ENCODE data around the gene JPH2.

Gene JPH2

DNA sequence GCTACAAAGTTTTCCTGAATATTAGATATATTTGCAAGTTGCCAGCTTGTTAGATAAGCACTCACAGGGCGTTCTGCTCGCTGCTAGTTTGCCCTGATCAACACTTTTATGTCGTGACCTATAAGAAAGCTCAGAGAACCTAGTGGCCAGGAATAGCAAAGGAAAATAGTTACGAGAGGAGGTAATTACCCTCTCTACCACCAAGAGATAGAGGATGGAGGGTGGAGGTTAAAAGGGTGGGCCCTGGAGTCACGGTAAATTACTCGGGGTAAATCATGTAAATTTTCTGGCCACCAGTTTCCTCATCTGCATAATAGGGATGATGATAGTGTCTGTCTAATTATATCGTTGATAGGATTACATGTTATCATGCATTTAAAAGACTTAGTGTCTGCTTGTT lies 87.2 kb downstream of the JPH2 start:
- no peak for ATAC-seq

DNA sequence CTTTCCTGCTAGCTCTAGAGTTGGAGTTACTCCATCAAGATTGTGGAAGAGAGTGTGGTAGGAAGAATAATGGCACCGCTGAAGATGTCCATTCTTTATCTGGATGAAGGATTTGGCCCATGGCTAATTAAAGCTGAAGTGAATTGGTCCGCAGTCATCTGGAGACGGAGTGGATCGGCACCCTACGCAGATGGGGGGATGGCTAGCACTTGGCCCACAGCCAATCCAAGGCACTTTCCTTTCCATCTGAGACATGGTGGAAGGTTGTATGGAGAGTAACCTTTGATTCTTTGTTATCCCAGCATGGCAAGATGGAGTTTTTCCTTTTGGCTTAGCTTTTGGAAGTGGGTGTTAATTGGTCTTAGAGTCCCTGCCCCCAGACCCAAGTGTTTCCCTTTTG lies 88.3 kb downstream of the JPH2 start:
- ATAC-seq, result no peak

More for the DNA sequence above, 87.2 kb downstream of the JPH2 start:
- DNase-seq, result no peak

DNA sequence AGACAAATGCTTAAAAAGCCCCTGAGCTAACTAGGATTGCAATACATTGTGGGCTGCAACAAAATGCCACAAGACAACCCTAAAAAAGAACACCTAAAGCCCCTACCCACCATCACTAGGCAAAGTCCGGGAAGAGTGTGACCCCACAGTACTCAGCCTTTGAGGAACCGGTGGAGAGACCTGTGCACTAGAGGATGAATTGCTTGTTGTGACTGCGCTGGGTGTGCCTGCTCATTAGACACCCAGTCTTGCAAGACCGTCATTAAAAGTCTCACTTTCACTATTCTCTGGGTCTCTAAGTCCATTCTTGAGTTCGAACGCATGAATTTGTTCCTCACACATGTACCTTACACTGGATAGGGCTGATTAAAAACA lies 88.7 kb downstream of the JPH2 start:
- ATAC-seq (no peak), DNase-seq (no peak)

More for the DNA sequence above, 88.3 kb downstream of the JPH2 start:
- no peak for DNase-seq

DNA sequence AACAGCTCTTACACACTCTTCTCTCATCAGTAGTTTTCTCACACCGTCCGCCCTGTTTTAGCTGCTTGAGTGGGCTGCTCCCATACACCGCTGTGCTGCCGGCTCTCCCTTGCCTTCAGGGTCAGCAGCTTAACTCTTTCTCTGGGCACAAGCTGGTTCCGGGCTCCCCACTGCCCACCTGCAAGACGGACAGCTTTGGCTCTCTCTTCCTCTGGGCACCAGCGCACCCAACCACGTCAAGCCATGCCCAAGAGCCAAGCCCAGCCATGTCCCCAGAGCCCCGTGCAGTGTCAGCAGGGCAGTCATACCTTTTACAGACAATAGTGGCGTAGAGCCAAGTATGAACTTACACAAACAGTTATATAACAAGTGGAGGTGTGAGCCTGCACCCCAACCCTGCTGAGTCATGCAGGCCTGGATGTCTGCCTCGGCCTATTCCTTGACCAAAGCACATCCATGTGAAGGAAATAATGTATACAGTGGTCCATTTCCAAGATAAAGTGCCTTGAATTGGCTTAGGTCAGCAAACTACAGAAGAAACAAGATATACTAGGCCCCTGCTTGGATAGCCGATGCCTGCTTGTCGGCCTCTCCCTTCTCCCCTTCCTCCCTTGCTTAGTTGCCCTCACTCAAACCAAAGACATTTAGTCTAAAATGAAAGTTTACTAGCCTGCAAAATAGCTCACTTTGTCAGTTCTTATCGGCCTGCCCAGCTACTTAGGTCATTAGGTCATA lies 89.3 kb downstream of the JPH2 start:
- DNase-seq, result no peak
- ATAC-seq, result no peak

DNA sequence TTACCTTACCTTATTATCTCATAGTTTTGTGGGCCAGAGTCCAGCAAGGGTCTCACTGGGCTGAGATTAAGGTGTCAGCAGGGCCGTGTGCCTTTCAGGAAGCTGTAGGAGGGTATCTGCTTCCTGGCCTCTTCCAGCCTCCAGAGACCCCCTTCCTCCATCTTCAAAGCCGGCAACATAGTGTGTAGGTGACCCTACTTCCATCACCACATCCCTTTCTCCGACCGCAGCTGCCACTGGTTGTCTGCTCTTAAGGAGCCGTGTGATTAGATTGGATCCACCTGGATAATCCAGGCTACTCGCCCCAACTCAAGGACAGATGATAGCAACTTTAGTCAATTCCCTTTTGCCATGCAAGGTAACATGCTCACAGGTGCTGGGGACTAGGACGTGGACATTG lies 91.2 kb downstream of the JPH2 start:
- ATAC-seq (no peak), DNase-seq (no peak)

DNA sequence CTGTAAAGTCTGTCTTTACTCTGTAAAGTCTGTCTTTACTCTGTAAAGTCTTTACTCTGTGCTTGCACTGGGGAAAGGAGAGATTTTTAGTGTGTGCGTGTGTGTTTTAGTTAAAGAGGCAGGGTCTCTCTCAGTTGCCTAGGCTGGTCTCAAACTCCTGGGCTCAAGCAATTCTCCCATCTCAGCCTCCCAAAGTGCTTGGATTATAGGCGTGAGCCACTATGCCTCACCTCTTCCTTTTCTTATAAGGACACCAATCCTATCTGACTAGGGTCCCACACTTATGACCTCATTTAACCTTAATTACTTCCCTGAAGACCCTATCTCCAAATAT lies 93.8 kb downstream of the JPH2 start:
- ATAC-seq, result no peak

DNA sequence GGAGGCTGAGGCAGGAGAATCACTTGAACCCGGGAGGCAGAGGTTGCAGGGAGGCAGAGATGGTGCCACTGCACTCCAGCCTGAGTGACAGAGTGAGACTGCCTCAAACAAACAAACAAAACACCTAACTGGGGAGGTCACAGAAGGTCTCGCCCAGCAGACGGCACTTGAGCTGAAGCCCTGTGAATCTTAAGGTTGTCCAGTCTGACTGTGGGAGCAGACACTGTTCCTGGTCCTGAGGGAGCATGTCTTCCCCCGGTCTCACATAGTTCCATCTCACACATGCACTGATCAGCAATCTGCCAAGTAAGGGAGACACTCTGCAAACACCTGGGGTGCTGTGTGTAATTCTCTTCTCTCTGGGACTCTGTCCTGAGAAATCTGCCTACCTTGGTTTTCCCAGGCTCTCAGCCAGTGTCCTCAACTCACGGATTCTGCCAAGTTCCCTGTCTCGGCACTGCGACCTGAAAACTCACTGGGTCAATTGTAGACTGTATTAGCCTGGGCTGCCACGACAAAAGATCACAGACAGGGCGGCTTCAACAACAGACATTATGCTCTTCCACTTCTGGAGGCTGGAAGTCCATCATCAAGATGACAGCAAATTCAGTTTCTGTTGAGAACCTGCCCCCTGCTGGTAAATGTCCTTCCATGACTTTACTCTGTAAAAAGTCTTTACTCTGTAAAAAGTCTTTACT lies 94.3 kb downstream of the JPH2 start:
- ATAC-seq (no peak), DNase-seq (peak; percentile 33)

More for the DNA sequence above, 93.8 kb downstream of the JPH2 start:
- no peak for DNase-seq

DNA sequence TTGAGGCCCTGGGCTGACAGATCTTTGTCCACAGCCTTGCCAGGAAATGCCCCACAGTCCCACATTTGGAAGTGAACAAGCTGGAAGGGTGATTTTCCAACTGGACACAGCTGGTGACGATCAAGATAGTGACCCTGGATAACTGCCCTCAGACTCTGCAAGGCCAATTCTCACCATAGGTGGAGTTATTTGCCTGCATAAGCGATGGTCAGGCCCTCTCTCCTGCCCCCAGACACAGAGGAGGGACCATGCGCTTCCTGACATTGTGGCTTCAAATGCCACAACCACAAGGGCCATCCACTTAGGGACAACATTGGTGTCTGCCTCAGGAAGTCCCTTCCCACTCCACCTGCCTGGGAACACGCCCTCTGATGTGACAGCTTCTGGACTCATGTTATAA lies 96.0 kb downstream of the JPH2 start:
- no peak for ATAC-seq
- no peak for DNase-seq

DNA sequence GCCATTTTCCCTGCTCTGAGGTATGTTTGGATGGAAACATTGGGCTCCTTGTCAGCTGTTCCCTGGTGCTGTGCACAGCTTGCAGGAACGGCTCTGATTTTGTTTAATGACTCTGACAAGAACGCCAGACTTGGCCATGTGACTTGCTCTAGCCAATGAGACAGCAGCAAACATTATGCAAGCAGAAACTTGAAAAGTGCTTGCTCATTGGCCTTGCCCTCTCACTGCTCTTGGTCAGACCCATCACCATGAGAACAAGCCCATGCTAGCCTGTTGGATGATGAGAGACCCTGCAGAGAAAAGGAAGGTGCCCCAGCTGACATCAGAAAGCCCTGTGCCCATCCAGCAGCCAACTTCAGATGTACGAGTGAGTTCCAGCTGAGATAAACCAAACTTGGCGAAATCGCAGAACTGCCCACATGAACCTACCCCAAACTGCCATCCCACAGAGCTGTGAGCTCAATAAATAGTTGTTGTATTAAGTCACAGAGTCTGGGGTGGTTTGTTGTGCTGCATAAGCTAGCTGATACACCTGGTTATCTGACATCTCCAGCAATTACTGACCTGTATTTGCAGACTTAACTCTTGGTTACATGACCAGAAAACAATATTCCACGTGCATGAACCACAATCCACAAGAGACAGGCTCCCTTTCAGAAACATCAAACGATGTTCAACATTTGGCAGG lies 96.9 kb downstream of the JPH2 start:
- no peak for DNase-seq
- no peak for ATAC-seq

DNA sequence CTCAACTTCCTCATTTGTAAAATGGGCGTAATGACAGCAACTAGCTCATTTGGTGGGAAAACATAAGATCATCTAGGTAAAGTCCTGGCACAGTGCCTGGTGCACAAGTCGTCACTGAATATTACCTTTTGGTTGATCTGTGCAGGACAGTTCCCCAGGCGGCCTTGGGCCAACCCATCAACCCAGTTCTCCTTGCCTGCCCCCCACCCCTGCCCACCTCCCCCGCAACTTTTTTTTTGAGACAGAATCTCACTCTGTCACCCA lies 99.2 kb downstream of the JPH2 start:
- ATAC-seq, result no peak
- no peak for DNase-seq

DNA sequence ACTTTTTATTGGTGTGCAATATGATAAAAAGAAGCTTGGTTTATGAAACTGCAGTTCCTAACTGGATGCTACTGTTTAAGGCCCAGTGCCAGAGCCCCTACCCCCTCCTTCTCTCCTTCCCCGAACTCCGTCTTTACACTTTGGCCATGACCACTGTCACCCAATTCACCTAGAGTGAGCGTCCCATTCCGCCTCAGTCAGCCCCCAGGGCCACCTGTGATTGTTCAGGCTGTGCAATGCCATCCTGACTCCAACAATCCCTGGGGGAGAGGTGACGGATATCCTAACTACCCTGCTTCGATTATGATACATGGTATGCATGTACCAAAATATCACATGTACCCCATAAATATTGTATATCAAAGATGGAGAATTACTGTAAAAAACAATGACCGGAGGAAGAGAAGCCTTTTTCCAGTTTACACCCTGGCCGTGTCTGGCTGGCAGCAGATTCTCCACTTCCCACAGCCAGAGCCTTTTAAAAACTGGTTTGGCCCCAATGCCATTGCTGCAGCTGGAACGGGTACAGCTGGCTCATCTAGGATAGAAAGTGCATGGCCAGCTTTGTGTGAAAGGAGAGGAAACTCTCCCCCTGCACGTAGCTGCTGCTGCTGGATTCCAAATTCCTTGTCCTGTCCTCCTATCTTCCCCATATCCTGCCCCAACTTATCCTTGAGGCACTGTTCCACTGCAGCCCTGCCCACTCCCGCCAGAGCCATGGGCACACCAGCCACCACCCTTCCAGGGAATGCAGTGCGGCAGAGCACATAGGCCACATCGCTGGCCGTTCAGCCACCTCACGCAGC lies 99.7 kb downstream of the JPH2 start:
- no peak for ATAC-seq

DNA sequence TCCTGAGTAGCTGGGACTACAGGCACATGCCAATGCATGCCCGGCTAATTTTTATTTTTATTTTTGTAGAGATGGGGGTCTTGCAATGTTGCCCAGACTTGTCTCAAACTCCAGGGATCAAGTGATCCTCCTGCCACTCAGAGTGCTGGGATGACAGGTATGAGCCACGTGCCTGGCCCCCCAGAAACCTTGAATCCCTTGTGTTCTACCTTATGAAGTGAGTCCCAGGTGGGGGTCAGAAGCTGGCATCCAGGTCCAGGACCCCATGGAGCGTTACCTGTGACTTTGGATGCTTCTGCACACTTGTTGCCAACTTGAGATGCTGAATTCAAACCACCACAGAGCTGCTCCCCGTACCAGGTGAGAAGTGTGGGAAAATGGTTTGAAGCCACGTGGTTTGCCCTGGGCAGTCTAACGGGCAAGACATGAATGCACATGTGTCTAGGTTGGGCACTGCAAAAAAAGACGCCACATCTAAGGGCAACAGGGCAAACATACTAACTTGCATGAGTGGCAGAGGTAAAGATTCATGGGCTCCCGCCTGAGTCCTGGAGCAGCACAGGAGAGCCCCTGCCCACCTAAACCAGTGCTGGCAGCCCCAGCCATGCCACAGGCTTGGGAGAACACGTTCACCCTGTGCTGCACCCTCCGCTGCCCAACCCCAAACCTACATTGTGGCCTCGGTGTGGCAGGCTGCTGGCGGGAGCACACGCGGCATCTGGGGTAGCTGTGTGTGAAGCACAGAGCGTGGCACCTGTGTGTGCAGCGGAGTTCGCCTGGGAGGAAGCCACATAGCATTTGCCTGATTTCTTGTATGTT lies 101.2 kb downstream of the JPH2 start:
- DNase-seq (no peak), ATAC-seq (no peak)

More for the DNA sequence above, 99.7 kb downstream of the JPH2 start:
- no peak for DNase-seq

DNA sequence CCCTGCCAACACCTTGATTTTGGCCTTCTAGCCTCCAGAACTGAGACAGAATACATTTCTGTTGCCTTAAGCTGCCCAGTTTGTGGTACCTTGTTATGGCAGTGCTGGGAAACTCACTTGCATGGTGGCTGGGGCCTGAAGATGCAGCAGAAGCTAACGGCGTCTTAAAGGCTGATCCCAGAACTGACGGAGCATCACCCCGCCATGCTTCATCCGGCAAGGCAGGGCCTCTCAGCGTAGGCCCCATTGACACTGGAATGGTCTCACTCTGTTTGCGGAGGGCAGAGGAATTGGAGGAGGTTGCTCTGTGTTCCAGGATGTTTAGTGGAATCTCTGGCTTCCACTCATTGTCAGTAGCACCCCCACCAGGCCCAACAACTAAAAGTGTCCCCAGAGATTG lies 102.1 kb downstream of the JPH2 start:
- DNase-seq, result no peak
- no peak for ATAC-seq

DNA sequence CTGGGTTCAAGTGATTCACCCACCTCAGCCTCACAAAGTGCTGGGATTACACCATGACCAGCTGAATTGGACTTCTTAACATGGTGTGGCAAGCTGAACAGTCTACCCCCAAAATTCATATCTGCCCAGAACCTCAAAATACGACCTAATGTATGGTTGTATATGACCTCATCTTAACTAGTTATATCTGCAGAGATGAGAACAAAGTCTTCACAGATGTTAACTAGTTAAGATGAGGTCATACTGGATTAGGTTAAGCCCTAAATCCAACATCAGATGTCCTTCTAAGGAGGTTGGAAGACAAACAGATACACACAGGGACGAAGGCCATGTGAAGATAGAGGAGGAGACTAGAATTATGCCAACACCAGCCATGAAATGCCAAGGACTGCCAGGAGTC lies 102.5 kb downstream of the JPH2 start:
- DNase-seq (no peak), ATAC-seq (no peak)

DNA sequence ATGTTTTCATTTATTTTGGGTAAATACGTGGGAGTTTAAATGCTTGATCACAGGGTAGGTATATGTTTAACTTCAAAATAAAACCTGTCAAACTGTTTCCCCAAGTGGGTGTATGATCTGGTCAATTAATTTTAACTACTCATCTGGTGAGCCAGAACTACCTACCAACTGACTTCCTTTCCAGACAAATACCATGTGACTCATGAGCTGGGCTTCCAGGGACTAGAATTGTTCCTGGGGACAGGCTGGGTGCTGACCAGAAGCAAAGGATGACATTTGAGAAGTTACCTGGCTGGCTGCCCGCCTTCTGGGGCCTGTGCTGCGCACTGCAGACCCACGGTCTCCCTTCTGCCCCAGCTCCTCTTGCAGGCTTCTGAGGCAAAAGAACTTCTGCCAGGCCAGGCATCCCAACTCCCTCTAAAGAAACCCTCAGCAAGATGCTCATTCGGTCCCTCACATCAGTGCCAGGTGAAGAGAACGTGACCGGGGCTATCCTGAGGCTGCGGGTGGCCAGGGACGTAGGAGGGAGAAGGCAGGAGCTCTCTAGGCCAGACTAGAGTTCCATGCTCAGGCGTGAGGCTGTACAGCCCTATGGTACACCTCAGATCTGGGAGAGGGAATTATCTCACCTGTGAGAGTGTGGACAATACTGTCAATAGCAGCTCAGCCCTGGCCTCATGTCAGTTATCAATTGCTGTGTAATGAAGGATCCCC lies 103.6 kb downstream of the JPH2 start:
- ATAC-seq, result no peak
- no peak for DNase-seq

DNA sequence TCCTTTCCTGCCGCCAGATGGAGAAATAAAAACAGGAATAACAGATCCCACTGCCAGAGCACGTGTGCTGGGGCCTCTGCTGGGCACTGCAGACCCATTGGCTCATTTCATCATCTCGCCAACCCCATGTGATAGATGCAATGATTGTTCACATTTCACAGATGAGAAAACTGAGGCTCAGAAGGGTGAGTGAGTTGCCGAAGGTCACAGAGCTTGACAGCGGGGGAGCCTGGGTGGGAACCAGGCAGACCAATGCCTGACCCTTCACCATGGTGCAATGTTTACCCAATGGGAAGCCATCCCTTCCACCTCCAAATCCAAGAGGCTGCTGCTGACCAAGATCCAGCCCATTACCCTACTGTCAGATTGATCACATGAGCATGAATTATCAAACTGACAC lies 105.1 kb downstream of the JPH2 start:
- ATAC-seq (no peak), DNase-seq (no peak)

DNA sequence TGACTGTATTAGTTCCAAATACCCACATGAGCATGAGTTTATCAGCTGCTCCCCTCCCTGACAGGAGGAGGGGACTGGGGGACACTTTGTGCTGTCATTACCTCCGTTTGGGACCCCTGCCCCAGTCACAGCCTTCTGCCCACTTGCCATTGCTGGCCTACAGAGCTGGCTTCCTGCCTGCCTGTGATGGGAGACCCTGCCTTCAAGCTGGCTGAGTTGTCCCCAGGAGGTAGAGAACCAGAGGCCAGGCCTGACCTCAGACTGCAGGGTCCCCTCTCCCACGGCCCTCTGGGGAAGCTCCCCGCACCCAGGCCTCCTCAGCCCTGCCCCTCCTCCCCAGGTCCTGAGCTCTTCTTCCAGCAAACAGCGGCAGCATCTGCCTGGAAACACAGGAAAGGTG lies 105.5 kb downstream of the JPH2 start:
- DNase-seq, result no peak
- ATAC-seq, result no peak

DNA sequence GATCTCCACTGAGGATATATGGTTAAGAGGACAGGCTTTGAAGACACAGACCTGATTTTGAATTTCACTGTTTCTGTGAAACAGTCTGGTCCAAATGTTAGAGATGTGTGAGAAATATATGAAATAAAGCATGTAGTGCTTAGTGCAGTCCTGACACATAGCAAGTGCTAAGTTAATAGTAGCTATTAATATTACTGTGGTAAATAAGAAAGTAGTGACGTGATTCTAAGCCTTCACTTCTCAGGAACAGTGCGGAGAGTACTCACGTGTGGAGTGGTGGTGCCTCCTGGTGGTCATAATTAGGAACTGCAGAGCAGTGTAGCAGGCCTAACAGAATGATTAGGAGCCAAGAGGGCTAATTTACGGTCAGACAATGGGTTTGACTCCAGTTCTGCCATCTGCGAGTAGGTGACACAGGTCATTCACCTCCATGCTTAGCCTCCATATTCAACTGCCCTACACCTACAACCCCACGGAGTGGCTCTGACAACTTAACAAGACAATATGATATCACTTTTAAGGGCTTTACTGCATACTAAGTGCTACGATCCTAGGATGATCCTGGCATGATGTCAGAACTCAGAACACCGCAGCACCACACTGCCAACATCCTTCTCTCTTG lies 106.2 kb downstream of the JPH2 start:
- DNase-seq (peak; percentile 78), ATAC-seq (peak; percentile 82)

DNA sequence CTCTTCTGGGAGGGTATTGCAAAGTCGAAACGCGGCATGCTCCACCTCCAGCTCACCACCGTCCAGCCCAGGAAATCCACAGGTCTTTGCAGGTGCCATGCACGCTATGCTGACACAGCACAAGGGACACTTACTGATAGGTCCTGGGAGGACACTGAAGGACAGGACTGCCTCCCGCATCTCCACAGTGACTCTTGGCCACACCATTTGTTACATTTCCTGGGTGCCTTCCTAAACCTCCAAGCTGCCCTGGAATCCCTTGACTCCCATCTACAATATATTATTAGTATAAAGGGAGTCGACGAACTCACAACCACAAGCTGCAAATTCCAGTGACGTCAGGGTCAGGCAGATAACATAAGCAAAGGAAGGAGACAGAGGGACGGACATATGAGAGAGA lies 106.9 kb downstream of the JPH2 start:
- no peak for ATAC-seq
- DNase-seq, result no peak

DNA sequence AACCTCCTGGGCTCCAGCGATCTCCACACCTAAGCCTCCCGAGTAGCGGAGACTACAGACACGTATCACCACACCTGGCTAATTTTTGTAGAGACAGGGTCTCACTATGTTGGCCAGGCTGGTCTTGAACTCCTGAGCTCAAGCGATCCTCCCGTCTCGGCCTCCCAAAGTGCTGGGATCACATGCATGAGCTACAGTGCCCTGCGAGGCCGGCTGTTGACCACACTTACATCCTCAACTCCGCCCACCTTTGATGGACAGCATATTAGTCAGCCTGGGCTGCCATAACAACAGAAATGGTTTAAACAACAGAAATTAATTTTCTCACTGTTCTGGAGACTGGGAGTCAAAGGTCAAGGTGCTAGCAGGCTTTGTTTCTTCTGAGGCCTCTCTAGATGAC lies 107.7 kb downstream of the JPH2 start:
- ATAC-seq, result no peak
- DNase-seq, result no peak

DNA sequence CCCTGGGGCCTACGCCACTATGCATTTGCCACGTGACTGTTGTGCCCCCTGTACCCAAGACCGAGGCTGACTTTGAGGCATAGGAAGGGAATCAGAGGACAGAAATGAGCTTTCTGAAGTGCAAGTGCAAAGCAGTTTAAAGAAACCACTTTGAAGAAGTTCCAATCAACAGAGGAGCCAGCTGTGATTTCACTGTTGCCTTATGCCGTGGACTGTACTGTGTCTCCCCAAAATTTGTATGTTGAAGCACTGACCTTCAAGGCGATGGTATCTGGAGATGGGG lies 111.1 kb downstream of the JPH2 start:
- ATAC-seq (no peak), DNase-seq (no peak)
